ENCODE results near the gene TMEM143. TPM values are rescaled to one million over a fixed set of nuclear protein-coding genes. Genes with fewer than 3 reads are reported as not detected.
A peak's percentile ranks its signal among the peaks of the same experiment; 100 is the strongest.

TMEM143 gene
- total RNA-seq, 6 donors from 2014 or later: 4.7 to 34.6 (median 16.6) TPM

- Histone ChIP-seq H3K9me3 (no peaks in the 10 kb centered on the region), H3K4me3 (peak overlapping the region in 3 of 4 donors; percentile 49 to 77 (median 61)), H3K36me3 (peaks cover 0 to 2% (median 0%) of the 10 kb centered on the region in 4 donors), H3K4me1 (peaks cover 5 to 16% (median 11%) of the 10 kb centered on the region in 4 donors), H3K27me3 (no peaks in the 10 kb centered on the region), H3K27ac (peak overlapping the region; percentile 87 to 95 (median 92))
- TF ChIP-seq EP300 (IDR thresholded peaks at IDR 0.05) (no peak), CTCF (IDR thresholded peaks at IDR 0.05) (no peak), POLR2AphosphoS5 (IDR thresholded peaks at IDR 0.05) (no peak), POLR2A (IDR thresholded peaks at IDR 0.05) (no peak)
- WGBS, 2 donors: 68 to 87% methylated on average over 7 to 10 of the region's 10 CpGs
- ATAC-seq (ENCODE audit: low FRiP score in 2 of 2) (no peak), DNase-seq (no peak)
Measured at GRCh38 chr19:48364598-48365348, 1.0 kb upstream of the TMEM143 start.

- 0% methylated on average over 10 of the region's 10 CpGs; no CpG with 5 or more reads in 1 of the 2 donors for WGBS, 2 donors
- peak in 1 of 2 donors; percentile 29 for DNase-seq
Measured at GRCh38 chr19:48363500-48363809, 285 bp downstream of the TMEM143 start.

GRCh38 chr19:48362716-48363499, 832 bp downstream of the TMEM143 start:
- peak; percentile 95 to 96 for ATAC-seq (ENCODE audit: low FRiP score in 2 of 2)
- peak overlapping the region; percentile 87 to 95 (median 92) for H3K27ac ChIP-seq
- no peaks in the 10 kb centered on the region for H3K9me3 ChIP-seq
- peaks cover 5 to 16% (median 11%) of the 10 kb centered on the region in 4 donors for H3K4me1 ChIP-seq
- H3K4me3 ChIP-seq: peak overlapping the region; percentile 49 to 77 (median 57)
- no peaks in the 10 kb centered on the region for H3K27me3 ChIP-seq
- WGBS, 2 donors: 4 to 20% methylated on average over 4 to 18 of the region's 26 CpGs
- H3K36me3 ChIP-seq: peaks cover 0 to 5% (median 0%) of the 10 kb centered on the region in 4 donors
- TF ChIP-seq POLR2AphosphoS5 (IDR thresholded peaks at IDR 0.05): peak; percentile 39 to 56
- TF ChIP-seq POLR2A (IDR thresholded peaks at IDR 0.05): peak in 2 of 4 donors; percentile 23 to 49
- TF ChIP-seq EP300 (IDR thresholded peaks at IDR 0.05): no peak
- TF ChIP-seq CTCF (IDR thresholded peaks at IDR 0.05): peak in 3 of 6 experiments; percentile 22 to 46 (median 28)
- DNase-seq: peak; percentile 96 to 99

More at GRCh38 chr19:48363500-48363809, 285 bp downstream of the TMEM143 start:
- Histone ChIP-seq H3K27ac (peak overlapping the region; percentile 87 to 95 (median 92)), H3K4me3 (peak overlapping the region; percentile 49 to 77 (median 57)), H3K4me1 (peaks cover 5 to 16% (median 11%) of the 10 kb centered on the region in 4 donors), H3K9me3 (no peaks in the 10 kb centered on the region), H3K36me3 (peaks cover 0 to 5% (median 0%) of the 10 kb centered on the region in 4 donors), H3K27me3 (no peaks in the 10 kb centered on the region)
- ATAC-seq (ENCODE audit: low FRiP score in 2 of 2): peak; percentile 3 to 31
- TF ChIP-seq EP300 (IDR thresholded peaks at IDR 0.05) (no peak), POLR2A (IDR thresholded peaks at IDR 0.05) (no peak), POLR2AphosphoS5 (IDR thresholded peaks at IDR 0.05) (no peak), CTCF (IDR thresholded peaks at IDR 0.05) (no peak)

GRCh38 chr19:48361912-48362311, 1.8 kb downstream of the TMEM143 start:
- Histone ChIP-seq H3K36me3 (peaks cover 0 to 5% (median 0%) of the 10 kb centered on the region in 4 donors), H3K4me3 (no peak overlapping the region), H3K27ac (no peak overlapping the region), H3K9me3 (no peaks in the 10 kb centered on the region), H3K27me3 (no peaks in the 10 kb centered on the region), H3K4me1 (peaks cover 5 to 16% (median 11%) of the 10 kb centered on the region in 4 donors)
- TF ChIP-seq POLR2AphosphoS5 (IDR thresholded peaks at IDR 0.05): no peak
- no peak for TF ChIP-seq CTCF (IDR thresholded peaks at IDR 0.05)
- DNase-seq (no peak), ATAC-seq (ENCODE audit: low FRiP score in 2 of 2) (no peak)
- WGBS, 2 donors: 95 to 96% methylated on average over 3 of the region's 3 CpGs

All from upper lobe of left lung (tissue), 6 donors.